Transverse colon (tissue), 4 donors: ENCODE measurements around the gene MOGAT3. TPM values are rescaled to one million over a fixed set of nuclear protein-coding genes. Genes with fewer than 3 reads are reported as not detected.

ENCODE experiments used
- DNase-seq: peaks from one replicate; pipeline ENCODE4 v3.0.0-alpha.2; 2019
- H3K27ac ChIP-seq, 4 donors: fragments of 200-600 bp; sonication (generic); 2 replicates each; pipeline ENCODE4 v1.5.1; 2016 to 2018; ENCODE audit warnings: inconsistent platforms in 4 of 4
- H3K27me3 ChIP-seq: fragments of 200-600 bp; sonication (generic); 2 replicates; pipeline ENCODE4 v1.5.1; 2017; ENCODE audit warnings: inconsistent platforms
- H3K36me3 ChIP-seq, 4 donors: fragments of 200-600 bp; sonication (generic); 2 replicates each; pipeline ENCODE4 v1.5.1; 2017 to 2019; ENCODE audit warnings: inconsistent platforms in 4 of 4
- H3K4me1 ChIP-seq, 4 donors: fragments of 200-600 bp; sonication (generic); 2 replicates each; pipeline ENCODE4 v1.5.1; 2017 to 2020; ENCODE audit warnings: inconsistent platforms in 4 of 4
- H3K4me3 ChIP-seq, 4 donors: fragments of 200-600 bp; sonication (generic); 1 replicate in 1 of 4; 2 replicates in 3 of 4; pipeline versions ENCODE4 v1.5.1 to v1.6.1; 2017 to 2019; ENCODE audit warnings: inconsistent platforms in 4 of 4
- H3K9me3 ChIP-seq, 2 donors: fragments of 200-600 bp; sonication (generic); 2 replicates each; pipeline ENCODE4 v1.5.1; 2017 to 2019; ENCODE audit warnings: inconsistent platforms in 2 of 2
- EP300 ChIP-seq: sonication (generic); formaldehyde crosslinking; IDR thresholded peaks from one replicate; pipeline ENCODE4 v1.6.1; 2017; ENCODE audit warnings: antibody characterized with exemption, low read depth
- POLR2A ChIP-seq: fragments of 450-650 bp; IDR thresholded peaks from one replicate; pipeline ENCODE4 v1.6.1; 2016; ENCODE audit warnings: antibody characterized with exemption, mild to moderate bottlenecking, moderate library complexity
- POLR2AphosphoS5 ChIP-seq, 3 donors: sonication (generic); formaldehyde crosslinking; IDR thresholded peaks; one replicate each; pipeline ENCODE4 v1.6.1; 2016; ENCODE audit warnings: antibody characterized with exemption in 3 of 3
- WGBS, 2 donors: methylation state at CpG; one replicate each; pipeline ENCODE4 v1.1.5; 2018; ENCODE audit warnings: low coverage in 1 of 2; 5-methylcytosine and 5-hydroxymethylcytosine counted together
- in situ Hi-C, 4 donors: fragments of 200-750 bp; cut with MboI; loops; one replicate each; pipeline versions ENCODE4 v1.15.0 to v1.15.1; 2017; ENCODE audit warnings: low sequenced_read_pairs in 3 of 4, low pct_ligation_motif_present in 1 of 4, low pct_unique_long_range_greater_than_20kb in 1 of 4
- intact Hi-C: fragments of 100-400 bp; cut with DNase I; formaldehyde crosslinking; loops from one replicate; pipeline ENCODE4 v1.15.1; 2023; ENCODE audit warnings: low total_unique reads
- total RNA-seq, 4 donors: library from RNA; depleted of rRNA; stranded (reverse); fragments of >200 nt; gene quantifications; one replicate each; pipeline ENCODE4 v1.1.0, GENCODE V29; 2016
- TF ChIP-seq, protein P1 (sequence below), 5 experiments: fragments of 200-600 bp in 3 of 5; fragments of 450-650 bp in 2 of 5; sonication (generic) in 3 of 5; IDR thresholded peaks; 1 replicate in 2 of 5; 2 replicates in 3 of 5; pipeline ENCODE4 v1.5.1; 2016 to 2017; ENCODE audit warnings: antibody characterized with exemption in 5 of 5, inconsistent platforms in 3 of 5, mild to moderate bottlenecking in 2 of 5, moderate library complexity in 1 of 5

The MOGAT3 gene
- total RNA-seq, 4 donors from 2014 or later = 31.7 to 56.9 (median 44.3) TPM

- H3K4me3 ChIP-seq = peak overlapping the region in 1 of 4 donors; percentile 15
- intact Hi-C loops = no loop called here
- H3K9me3 ChIP-seq = no peaks in the 10 kb centered on the region
- TF ChIP-seq, protein P1, sequence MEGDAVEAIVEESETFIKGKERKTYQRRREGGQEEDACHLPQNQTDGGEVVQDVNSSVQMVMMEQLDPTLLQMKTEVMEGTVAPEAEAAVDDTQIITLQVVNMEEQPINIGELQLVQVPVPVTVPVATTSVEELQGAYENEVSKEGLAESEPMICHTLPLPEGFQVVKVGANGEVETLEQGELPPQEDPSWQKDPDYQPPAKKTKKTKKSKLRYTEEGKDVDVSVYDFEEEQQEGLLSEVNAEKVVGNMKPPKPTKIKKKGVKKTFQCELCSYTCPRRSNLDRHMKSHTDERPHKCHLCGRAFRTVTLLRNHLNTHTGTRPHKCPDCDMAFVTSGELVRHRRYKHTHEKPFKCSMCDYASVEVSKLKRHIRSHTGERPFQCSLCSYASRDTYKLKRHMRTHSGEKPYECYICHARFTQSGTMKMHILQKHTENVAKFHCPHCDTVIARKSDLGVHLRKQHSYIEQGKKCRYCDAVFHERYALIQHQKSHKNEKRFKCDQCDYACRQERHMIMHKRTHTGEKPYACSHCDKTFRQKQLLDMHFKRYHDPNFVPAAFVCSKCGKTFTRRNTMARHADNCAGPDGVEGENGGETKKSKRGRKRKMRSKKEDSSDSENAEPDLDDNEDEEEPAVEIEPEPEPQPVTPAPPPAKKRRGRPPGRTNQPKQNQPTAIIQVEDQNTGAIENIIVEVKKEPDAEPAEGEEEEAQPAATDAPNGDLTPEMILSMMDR (IDR thresholded peaks at IDR 0.05) = no peak
- no peak for TF ChIP-seq POLR2AphosphoS5 (IDR thresholded peaks at IDR 0.05)
- no peak for TF ChIP-seq POLR2A
- TF ChIP-seq EP300 = no peak
- no peak for DNase-seq
- no peaks in the 10 kb centered on the region for H3K36me3 ChIP-seq
- in situ Hi-C loops = no loop called here
- H3K4me1 ChIP-seq = peaks cover 8 to 34% (median 33%) of the 10 kb centered on the region in 4 donors
- H3K27ac ChIP-seq = no peak overlapping the region
- 6 to 13% methylated on average over 4 to 16 of the region's 16 CpGs for WGBS, 2 donors
- peaks cover 100% of the 10 kb centered on the region for H3K27me3 ChIP-seq
Observed at GRCh38 chr7:101173752-101174244, 27.0 kb downstream of the MOGAT3 start.

GRCh38 chr7:101172854-101173751, 27.7 kb downstream of the MOGAT3 start:
- intact Hi-C loops (no loop called here), in situ Hi-C loops (no loop called here)
- Histone ChIP-seq H3K27me3 (peaks cover 100% of the 10 kb centered on the region), H3K27ac (no peak overlapping the region), H3K4me3 (peak overlapping the region in 1 of 4 donors; percentile 15), H3K36me3 (no peaks in the 10 kb centered on the region), H3K4me1 (peaks cover 8 to 34% (median 33%) of the 10 kb centered on the region in 4 donors), H3K9me3 (no peaks in the 10 kb centered on the region)
- peak; percentile 68 for DNase-seq
- 3% methylated on average over 52 of the region's 53 CpGs; no CpG with 5 or more reads in 1 of the 2 donors for WGBS, 2 donors
- TF ChIP-seq, protein P1 (IDR thresholded peaks at IDR 0.05) = no peak
- no peak for TF ChIP-seq EP300
- no peak for TF ChIP-seq POLR2A
- no peak for TF ChIP-seq POLR2AphosphoS5 (IDR thresholded peaks at IDR 0.05)

- Histone ChIP-seq H3K36me3 (no peaks in the 10 kb centered on the region), H3K4me3 (peak overlapping the region in 1 of 4 donors; percentile 20), H3K27me3 (peaks cover 100% of the 10 kb centered on the region), H3K4me1 (peaks cover 8 to 34% (median 33%) of the 10 kb centered on the region in 4 donors), H3K9me3 (no peaks in the 10 kb centered on the region), H3K27ac (no peak overlapping the region)
- in situ Hi-C loops = no loop called here
- intact Hi-C loops = no loop called here
- no peak for TF ChIP-seq POLR2A
- TF ChIP-seq POLR2AphosphoS5 (IDR thresholded peaks at IDR 0.05) = no peak
- TF ChIP-seq EP300 = no peak
- TF ChIP-seq, protein P1 (IDR thresholded peaks at IDR 0.05) = no peak
- 11% methylated on average over 39 of the region's 79 CpGs; no CpG with 5 or more reads in 1 of the 2 donors for WGBS, 2 donors
- no peak for DNase-seq
Observed at GRCh38 chr7:101172005-101172853, 28.6 kb downstream of the MOGAT3 start.

DNA sequence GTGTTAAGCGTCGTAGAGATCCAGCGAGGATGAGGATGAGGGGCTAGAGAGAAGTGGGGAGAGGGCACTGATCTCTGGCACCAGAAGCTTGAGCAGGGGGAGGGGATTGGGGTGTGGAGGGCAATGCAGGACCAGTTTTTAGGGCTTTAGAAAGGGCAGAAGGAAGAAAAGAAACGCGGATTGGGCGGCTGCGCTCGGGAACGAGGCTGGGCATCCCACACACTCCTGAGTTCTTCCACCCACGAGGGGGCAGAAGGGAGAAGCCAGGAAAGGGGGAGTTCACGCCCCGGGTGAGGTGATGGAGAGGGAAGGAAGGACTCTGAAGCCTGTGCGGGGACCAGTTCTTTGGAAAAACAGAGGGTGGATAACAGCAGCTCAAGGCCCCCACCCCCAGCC, 29.4 kb downstream of the MOGAT3 start:
- no peaks in the 10 kb centered on the region for H3K36me3 ChIP-seq
- TF ChIP-seq, protein P1 (IDR thresholded peaks at IDR 0.05) = peak in 1 of 5 experiments; percentile 10
- TF ChIP-seq EP300 (no peak), POLR2A (no peak)
- no peaks in the 10 kb centered on the region for H3K9me3 ChIP-seq
- WGBS, 2 donors = 0 to 4% methylated on average over 2 to 13 of the region's 13 CpGs
- in situ Hi-C loops = no loop called here
- H3K27me3 ChIP-seq = peaks cover 100% of the 10 kb centered on the region
- H3K4me3 ChIP-seq = no peak overlapping the region
- peaks cover 8 to 34% (median 33%) of the 10 kb centered on the region in 4 donors for H3K4me1 ChIP-seq
- intact Hi-C loops = no loop called here
- no peak overlapping the region for H3K27ac ChIP-seq
- no peak for DNase-seq
